CD4-positive, alpha-beta T cell (primary cell): ENCODE data around the gene GDF15. TPM values are rescaled to one million over a fixed set of nuclear protein-coding genes. Genes with fewer than 3 reads are reported as not detected.
"Not testable (repeated sequence)": the region's sequence is repeated elsewhere in the genome, so short reads cannot be mapped to it uniquely, and the experiment has no call there.

Experiments used
- ATAC-seq: fragments of 200-7000 bp; cut with Tn5 transposase; one replicate; pipeline ENCODE4 v1.10.0; 2022; ENCODE audit warnings: mild to moderate bottlenecking; ENCODE audit not compliant: poor library complexity
- CTCF ChIA-PET: fragments of 350-600 bp; sonication (Branson Sonifier 250); formaldehyde crosslinking; loops from one replicate; lab custom pipeline; 2021; ENCODE audit warnings: antibody characterized with exemption, inconsistent platforms; lab: Charles Lee
- POLR2A ChIA-PET: fragments of 350-600 bp; sonication (Branson Sonifier 250); formaldehyde crosslinking; loops from one replicate; lab custom pipeline; 2021; ENCODE audit warnings: antibody characterized with exemption, inconsistent platforms; lab: Charles Lee
- DNase-seq, 14 experiments: peaks; one replicate each; pipeline ENCODE4 v3.0.0-alpha.2; 2013 to 2020; ENCODE audit warnings: mixed read lengths in 2 of 14
- H3K27ac ChIP-seq, 2 donors: one replicate each; pipeline versions ENCODE4 v1.5.1 to v1.7.0; 2013; ENCODE audit warnings: low read length in 2 of 2, low read depth in 1 of 2, mild to moderate bottlenecking in 1 of 2
- H3K27me3 ChIP-seq, 2 experiments: 1 replicate in 1 of 2; 2 replicates in 1 of 2; pipeline versions ENCODE4 v1.6.1 to v1.7.0; 2013; ENCODE audit warnings: low read length in 2 of 2, control low read depth in 1 of 2, mild to moderate bottlenecking in 1 of 2, moderate library complexity in 1 of 2; ENCODE audit not compliant: insufficient read depth in 2 of 2, control insufficient read depth in 1 of 2
- H3K36me3 ChIP-seq: one replicate; pipeline ENCODE4 v1.6.1; 2013; ENCODE audit warnings: low read length, control low read depth; ENCODE audit not compliant: insufficient read depth
- H3K4me1 ChIP-seq: one replicate; pipeline ENCODE4 v1.6.1; 2013; ENCODE audit warnings: low read length, control low read depth; ENCODE audit not compliant: insufficient read depth
- H3K4me3 ChIP-seq: one replicate; pipeline ENCODE4 v1.5.1; 2013; ENCODE audit warnings: mild to moderate bottlenecking, low read length, moderate library complexity
- H3K9me3 ChIP-seq, 2 experiments: 1 replicate in 1 of 2; 2 replicates in 1 of 2; pipeline versions ENCODE4 v1.6.1 to v1.7.0; 2013; ENCODE audit warnings: low read length in 2 of 2, mild to moderate bottlenecking in 2 of 2, control low read depth in 1 of 2, moderate library complexity in 1 of 2; ENCODE audit not compliant: control insufficient read depth in 1 of 2, insufficient read depth in 1 of 2
- H3K27ac Mint-ChIP-seq: one replicate; pipeline ENCODE4 v1.8.0; 2020; ENCODE audit warnings: mixed read lengths
- H3K27me3 Mint-ChIP-seq: one replicate; pipeline ENCODE4 v1.8.0; 2021; ENCODE audit warnings: mixed read lengths
- H3K36me3 Mint-ChIP-seq: one replicate; pipeline ENCODE4 v1.8.0; 2021; ENCODE audit warnings: low read depth, mixed read lengths
- H3K4me1 Mint-ChIP-seq: one replicate; pipeline ENCODE4 v1.8.0; 2021; ENCODE audit warnings: low read depth, mixed read lengths
- H3K4me3 Mint-ChIP-seq: one replicate; pipeline ENCODE4 v1.8.0; 2020; ENCODE audit warnings: mild to moderate bottlenecking, mixed read lengths
- H3K9me3 Mint-ChIP-seq: one replicate; pipeline ENCODE4 v1.8.0; 2020; ENCODE audit warnings: mixed read lengths
- CTCF ChIP-seq: fragments of 200-600 bp; IDR thresholded peaks from one replicate; pipeline ENCODE4 v1.8.0; 2022; ENCODE audit warnings: antibody characterized with exemption, mild to moderate bottlenecking
- intact Hi-C, 2 experiments: fragments of 100-400 bp; cut with DNase I in 1 of 2; cut with micrococcal nuclease in 1 of 2; formaldehyde crosslinking; loops; one replicate each; pipeline versions ENCODE4 v1.15.1 to v1.9.0; 2023 to 2025; cut with DNase I, micrococcal nuclease
- total RNA-seq, 174 experiments: library from RNA in 2 of 174; stranded (reverse) in 2 of 174; gene quantifications; one replicate each; pipeline ENCODE4 v1.2.3 and lab custom pipeline; 2021 to 2026

The GDF15 gene
- total RNA-seq, 2 experiments from 2014 or later = not detected

GRCh38 chr19:18379803-18380747, 5.9 kb upstream of the GDF15 start:
- intact Hi-C loops = no loop called here
- DNase-seq (peak in 1 of 14 experiments; percentile 42), ATAC-seq (no peak)
- Histone ChIP-seq H3K27ac (no peak overlapping the region), H3K27me3 (peaks cover 13% of the 10 kb centered on the region in 2 experiments), H3K4me1 (no peaks in the 10 kb centered on the region), H3K36me3 (no peaks in the 10 kb centered on the region), H3K9me3 (peaks cover 0 to 7% of the 10 kb centered on the region in 2 experiments), H3K4me3 (no peak overlapping the region)
- Mint-ChIP-seq H3K27ac (no peak overlapping the region), H3K4me1 (no peaks in the 10 kb centered on the region), H3K4me3 (no peak overlapping the region), H3K9me3 (no peaks in the 10 kb centered on the region), H3K36me3 (no peaks in the 10 kb centered on the region), H3K27me3 (peaks cover 19% of the 10 kb centered on the region)
- ChIA-PET CTCF (no interaction called here), POLR2A (no interaction called here)
- no peak for TF ChIP-seq CTCF

- Histone ChIP-seq H3K9me3 (peaks cover 0 to 7% of the 10 kb centered on the region in 2 experiments), H3K27me3 (peaks cover 21% of the 10 kb centered on the region in 2 experiments), H3K36me3 (no peaks in the 10 kb centered on the region), H3K4me1 (no peaks in the 10 kb centered on the region), H3K4me3 (no peak overlapping the region), H3K27ac (no peak overlapping the region)
- POLR2A ChIA-PET = no interaction called here
- CTCF ChIA-PET = no interaction called here
- no peaks in the 10 kb centered on the region for H3K36me3 Mint-ChIP-seq
- ATAC-seq (no peak), DNase-seq (no peak)
- H3K27me3 Mint-ChIP-seq = peaks cover 25% of the 10 kb centered on the region
- no peak overlapping the region for H3K4me3 Mint-ChIP-seq
- no peaks in the 10 kb centered on the region for H3K4me1 Mint-ChIP-seq
- no peaks in the 10 kb centered on the region for H3K9me3 Mint-ChIP-seq
- no peak overlapping the region for H3K27ac Mint-ChIP-seq
- TF ChIP-seq CTCF = no peak
- intact Hi-C loops = no loop called here
Observed at GRCh38 chr19:18380843-18381242, 5.1 kb upstream of the GDF15 start.

GRCh38 chr19:18383622-18384021, 2.3 kb upstream of the GDF15 start:
- H3K4me1 ChIP-seq = peaks cover 11% of the 10 kb centered on the region
- H3K27ac Mint-ChIP-seq, H3K4me3 Mint-ChIP-seq, CTCF ChIA-PET, H3K36me3 ChIP-seq, H3K9me3 ChIP-seq, H3K4me3 ChIP-seq, DNase-seq, H3K36me3 Mint-ChIP-seq, H3K9me3 Mint-ChIP-seq, H3K27ac ChIP-seq, ATAC-seq, POLR2A ChIA-PET, intact Hi-C loops: not testable (repeated sequence)
- H3K27me3 ChIP-seq = peaks cover 39 to 42% of the 10 kb centered on the region in 2 experiments
- Mint-ChIP-seq H3K4me1 (peaks cover 12% of the 10 kb centered on the region), H3K27me3 (peaks cover 49% of the 10 kb centered on the region)
